HG02798 (cell line): ENCODE data around the gene CHCHD6.

Experiments
- ATAC-seq: cut with Tn5 transposase; IDR thresholded peaks from one replicate; pipeline ENCODE4 v1.9.1; 2021; ENCODE audit warnings: mild to moderate bottlenecking; ENCODE audit not compliant: unreplicated experiment, poor library complexity

CHCHD6 gene

DNA sequence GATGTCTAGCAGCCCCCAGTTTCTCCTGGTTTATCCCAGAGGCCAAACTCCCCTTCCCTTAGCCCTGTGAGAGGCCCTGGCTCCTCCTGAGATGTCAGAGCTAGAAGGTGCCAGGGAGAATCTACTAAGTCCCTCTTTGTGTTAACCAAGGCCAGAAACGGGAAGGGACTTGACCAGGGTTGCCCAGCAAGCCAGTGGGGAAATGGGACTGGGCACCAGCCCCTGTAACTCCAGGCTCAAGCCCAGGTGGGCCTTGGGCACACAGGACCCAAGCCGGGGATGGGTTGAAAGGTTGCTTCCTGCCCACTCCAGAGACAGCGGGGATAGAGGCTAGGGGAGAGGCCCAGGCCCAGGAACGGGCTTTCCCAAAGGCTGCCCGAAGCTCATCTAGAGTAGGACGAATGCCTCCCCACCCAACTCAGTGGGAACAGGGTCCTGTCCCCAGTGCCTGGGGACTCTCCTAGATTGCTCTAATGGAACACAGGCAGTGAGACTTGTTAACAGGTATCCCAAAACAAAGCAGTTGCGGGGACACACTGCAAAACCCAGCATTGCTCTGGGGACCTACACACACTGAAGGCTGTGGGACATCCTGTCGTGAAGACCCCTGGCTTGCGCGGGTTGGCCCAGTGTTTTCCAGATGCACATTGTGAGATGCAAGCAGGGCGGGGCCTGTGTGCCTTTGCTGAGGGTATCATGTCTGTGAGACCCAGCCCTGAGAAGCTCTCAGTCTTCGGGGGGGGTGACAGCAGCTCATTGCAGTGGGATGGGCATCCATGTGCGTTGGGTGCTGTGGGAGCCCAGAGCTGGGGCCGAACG, 36.2 kb upstream of the CHCHD6 start:
- ATAC-seq, result no peak

DNA sequence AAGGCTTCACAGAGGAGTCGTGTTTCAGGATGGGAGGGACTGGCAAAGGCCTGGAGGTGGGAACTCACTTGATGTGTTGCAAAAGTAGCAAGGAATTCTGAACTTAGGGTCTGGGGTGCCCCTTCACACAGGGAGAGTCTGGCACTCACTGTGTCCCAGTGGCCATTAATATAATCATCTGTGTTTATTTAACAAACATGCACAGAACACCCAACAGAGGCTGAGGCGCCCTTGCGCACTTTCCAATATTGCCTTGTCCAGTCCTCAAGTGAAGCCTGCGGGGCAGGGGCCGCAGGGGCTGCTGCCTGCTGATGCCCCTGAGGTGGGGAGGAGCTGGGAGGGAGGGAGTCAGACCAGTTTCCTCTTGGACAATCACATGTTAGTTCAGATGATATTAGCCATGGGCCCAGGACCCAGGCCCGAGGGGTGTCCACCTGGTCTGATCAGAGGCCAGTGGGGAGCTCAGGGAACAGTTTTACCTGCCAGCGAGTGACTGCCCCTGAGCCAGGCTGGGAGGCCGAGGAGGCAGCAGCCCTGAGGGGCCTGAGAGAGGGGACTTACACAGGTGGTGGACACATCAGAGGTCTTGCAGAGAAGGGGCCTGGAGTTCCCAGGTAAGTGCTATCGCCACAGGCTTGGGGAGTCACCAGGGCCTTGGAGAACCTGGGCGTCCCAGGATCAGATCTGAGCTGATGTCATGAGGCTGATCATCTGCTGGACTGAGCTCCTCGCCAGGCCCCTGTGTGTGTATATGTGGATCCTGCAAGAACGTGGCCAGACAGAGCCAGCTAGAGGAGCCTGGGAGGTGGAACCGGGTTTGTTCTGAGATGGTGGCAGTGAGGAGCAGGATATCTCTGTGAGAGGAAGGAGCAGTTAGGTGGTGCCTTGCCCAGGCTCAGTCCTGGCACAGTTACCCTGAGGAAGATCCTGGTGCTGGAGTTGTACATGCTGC, 35.3 kb upstream of the CHCHD6 start:
- no peak for ATAC-seq

- no peak for ATAC-seq
These were observed 32.5 kb upstream of the CHCHD6 start for GRCh38 chr3:126671521-126671920.

GRCh38 chr3:126672340-126672739, 31.7 kb upstream of the CHCHD6 start:
- ATAC-seq, result no peak

DNA sequence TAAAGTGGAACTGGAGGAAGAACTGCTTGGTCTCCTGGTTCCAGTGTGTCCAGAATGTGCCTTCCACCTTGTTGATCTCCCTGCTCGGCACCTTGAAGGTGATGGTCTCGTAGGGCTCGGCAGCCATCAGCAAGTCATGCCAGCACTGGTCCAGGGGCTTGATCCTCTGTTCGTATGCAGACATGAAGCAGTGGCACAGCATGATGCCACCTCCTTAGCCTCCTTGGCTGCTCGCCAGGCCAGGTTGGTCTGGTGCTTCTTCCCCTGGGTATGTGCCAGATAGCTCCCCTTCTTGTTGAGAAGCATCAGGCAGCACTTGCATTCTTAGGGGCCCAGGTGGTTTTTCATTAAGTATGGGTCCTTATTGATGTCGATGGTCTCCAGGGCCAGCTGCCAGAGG, 31.3 kb upstream of the CHCHD6 start:
- ATAC-seq, result no peak

DNA sequence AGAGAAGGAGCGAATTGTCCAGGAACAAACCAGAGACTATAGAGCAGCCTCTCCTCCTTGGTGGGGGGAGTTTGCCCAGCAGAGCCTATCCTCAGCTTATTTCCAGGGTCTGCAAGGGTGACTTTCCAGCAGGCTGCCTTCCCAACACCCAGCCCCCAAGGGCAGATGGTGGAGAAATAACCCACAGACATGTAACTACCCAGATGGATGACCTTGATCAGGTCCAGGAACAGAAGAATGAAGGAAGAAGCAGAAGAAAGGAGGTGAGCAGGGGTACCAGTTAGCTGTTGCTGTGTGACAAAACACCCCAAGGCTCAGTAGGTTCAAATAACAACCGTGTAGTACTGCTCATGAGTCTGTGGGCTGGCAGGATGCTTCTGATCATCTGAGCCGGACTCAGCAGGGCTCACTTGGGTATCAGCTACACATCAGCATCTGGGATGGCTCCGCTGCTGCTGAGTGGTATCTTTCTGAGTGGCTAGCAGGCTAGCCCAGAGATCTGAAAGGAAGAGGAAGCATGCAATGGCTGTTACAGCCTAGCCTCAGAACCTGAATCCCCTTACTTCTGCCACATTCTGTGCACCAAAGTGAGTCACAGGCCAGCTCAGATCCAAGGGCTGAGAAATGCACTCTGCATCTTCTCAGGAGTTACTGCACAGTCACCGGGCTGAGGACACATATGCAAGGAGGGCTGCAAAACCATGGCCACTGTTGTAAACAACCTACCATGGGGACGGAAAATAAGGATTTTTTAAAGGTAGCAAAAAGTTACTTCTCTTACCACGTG, 26.9 kb upstream of the CHCHD6 start:
- ATAC-seq, result no peak

DNA sequence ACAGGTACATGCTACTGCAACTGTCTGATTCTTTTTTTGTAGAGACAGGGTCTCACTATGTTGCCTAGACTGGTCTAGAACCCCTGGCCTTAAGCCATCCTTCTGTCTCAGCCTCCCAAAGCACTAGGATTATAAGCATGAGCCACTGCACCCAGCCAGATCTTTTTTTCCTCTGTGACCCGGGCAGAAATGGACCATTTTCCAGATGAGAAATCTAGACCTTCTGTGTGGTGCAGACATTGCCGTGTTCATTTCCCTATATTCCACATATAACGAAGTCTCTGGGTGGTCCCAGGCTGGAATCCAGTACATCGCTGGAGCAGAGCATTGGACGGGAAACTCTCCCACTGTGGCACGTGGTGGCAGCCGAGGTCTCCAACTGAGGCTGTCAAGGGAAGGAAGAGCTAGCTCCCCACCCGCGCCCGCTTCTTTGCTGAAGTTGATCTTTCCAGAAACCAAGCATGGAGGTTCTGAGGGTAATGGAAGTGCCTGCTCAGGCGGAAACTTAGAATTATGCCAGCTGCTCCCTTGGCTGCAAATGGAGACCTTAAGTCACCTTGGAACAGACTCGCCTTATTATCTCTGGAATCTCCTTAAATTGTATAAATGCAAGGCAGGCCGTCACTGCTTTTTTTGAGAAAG, 26.1 kb upstream of the CHCHD6 start:
- no peak for ATAC-seq

GRCh38 chr3:126678693-126679317, 25.2 kb upstream of the CHCHD6 start:
- no peak for ATAC-seq

DNA sequence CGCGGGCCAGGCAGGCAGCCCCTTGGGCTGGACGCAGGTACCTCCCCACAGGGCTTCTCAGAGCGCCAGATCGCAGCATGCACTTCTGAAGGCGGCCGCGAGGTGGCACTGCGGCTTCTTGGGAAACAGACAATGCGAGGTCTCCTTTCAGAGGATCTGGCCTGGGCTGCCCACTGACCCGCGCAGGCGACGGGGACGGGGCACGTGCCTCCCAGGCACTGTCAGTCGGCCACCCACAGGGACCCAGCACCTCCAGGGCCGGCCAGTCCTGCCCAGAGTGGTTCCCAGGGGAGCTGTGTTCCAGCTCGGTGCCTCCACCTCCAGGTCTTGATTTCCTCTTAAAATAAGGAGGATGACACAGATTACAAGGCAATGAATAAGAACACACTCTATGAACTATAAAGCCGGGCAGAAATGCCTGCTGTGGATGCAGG, 24.7 kb upstream of the CHCHD6 start:
- ATAC-seq, result no peak

- ATAC-seq, result no peak
These were observed 24.0 kb upstream of the CHCHD6 start for GRCh38 chr3:126679831-126680666.

GRCh38 chr3:126680667-126681055, 23.4 kb upstream of the CHCHD6 start:
- ATAC-seq, result no peak

DNA sequence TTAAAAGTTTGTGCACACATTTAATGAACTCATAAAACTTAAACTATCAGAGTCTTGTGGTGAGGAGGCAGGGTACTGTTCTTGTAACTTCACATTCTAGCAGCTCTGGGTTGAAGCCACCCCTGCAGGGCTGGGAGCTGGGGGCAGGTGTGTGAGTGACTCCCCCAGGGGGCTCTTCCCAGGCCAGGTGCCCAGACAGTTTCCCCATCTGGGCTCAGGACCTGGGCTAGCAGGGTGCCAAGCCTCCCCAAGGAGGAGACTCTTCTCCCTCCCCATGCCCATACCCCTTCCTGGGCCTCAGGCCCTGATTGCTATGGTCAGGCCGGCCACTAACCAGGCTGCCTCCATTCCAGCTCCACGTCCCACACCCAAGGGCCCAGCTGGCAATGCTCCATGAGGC, 22.0 kb upstream of the CHCHD6 start:
- no peak for ATAC-seq

- ATAC-seq, result no peak
These were observed 21.0 kb upstream of the CHCHD6 start for GRCh38 chr3:126683069-126683468.

- ATAC-seq, result no peak
These were observed 19.8 kb upstream of the CHCHD6 start for GRCh38 chr3:126684218-126684751.

- ATAC-seq, result no peak
These were observed 19.0 kb upstream of the CHCHD6 start for GRCh38 chr3:126685021-126685420.

DNA sequence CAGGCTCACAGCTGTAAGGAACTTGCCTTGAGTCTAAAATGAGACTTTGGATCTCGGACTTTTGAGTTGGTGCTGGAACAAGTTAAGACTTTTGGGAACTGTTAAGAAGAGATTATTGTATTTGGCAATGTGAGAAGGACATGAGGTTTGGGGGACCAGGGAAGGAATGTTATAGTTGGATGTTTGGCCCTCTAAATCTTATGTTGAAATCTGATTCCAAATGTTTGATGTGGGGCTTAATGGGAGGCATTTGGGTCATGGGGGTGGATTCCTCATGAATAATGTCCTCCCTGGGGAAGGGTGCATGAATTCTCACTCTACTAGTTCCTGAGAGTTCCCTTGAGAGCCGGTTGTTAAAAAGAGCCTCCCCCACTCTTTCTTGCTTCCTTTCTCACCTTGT, 18.5 kb upstream of the CHCHD6 start:
- ATAC-seq, result no peak

DNA sequence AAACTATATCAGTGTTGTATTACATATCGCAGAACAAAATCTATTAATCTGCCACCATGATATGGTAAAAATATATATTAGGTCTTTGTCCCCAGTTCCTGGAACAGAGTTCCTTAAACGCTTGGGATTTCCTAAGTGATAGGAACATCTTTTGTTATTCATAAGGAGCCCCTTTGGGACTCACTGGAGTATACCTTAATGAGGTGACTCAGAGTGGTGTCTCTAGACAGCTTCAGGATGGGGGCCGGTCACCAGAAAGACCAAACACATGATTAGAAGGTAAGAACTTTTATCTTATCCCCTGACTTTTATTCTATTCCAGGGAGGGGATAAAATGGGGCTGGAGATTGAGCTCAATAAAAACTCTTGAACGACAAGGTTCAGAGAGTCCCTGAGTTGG, 12.3 kb upstream of the CHCHD6 start:
- no peak for ATAC-seq

DNA sequence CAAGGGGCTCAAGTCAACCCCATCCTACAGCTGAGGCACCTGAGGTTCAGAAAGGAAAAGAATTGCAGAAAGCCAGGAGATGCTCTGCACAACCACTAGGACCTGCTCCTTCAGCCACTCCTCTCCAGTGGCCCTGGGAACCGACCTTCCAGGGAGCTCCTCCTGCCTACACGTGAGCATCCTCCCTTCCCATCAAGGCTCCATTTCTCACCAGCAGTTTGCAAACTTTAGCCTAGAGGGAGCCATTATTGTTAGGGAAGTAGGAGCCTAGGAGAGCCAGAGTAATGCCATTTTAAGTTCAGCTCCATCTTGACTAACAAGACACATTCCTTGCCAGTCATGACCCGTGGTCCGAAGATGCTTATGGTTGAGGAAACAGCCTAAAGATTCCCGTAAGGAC, 11.2 kb upstream of the CHCHD6 start:
- no peak for ATAC-seq

DNA sequence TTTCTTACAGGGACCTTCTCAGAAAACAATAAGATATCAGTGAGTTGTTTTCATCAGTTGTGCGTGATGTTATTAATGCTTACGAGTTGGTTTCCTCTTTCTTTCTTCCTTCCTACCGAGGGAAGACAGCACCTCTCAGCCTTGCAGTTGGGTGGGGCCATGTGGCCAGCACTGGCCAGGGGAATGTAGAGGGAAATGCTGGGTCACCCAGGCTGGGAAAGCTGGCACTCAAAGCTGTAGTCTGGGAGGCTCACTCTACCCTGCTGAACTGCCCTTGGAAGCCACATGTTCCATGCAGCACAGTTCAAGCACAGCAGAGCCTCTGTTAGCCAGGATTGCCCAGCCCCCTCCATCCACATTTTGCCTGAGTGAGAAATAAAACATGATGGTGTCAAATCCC, 10.1 kb upstream of the CHCHD6 start:
- ATAC-seq, result no peak
